ENCODE measurements around the gene KIFC3.
"Not testable (repeated sequence)": the region's sequence is repeated elsewhere in the genome, so short reads cannot be mapped to it uniquely, and the experiment has no call there.

- TF ChIP-seq CTCF (conservative IDR thresholded peaks at IDR 0.05); ZFX (IDR thresholded peaks at IDR 0.05): not testable (repeated sequence)
Observed at GRCh38 chr16:57712569-57712968, 89.7 kb downstream of the KIFC3 start.

Measured in C4-2B (cell line).